Gastrocnemius medialis (tissue), 4 donors: Measurements from ENCODE around the gene GMPR. TPM values are rescaled to one million over a fixed set of nuclear protein-coding genes. Genes with fewer than 3 reads are reported as not detected.

Source experiments
- ATAC-seq, 2 donors: fragments of 150-250 bp; one replicate each; pipeline ENCODE4 v1.9.1; 2016
- DNase-seq, 2 donors: peaks; one replicate each; pipeline ENCODE4 v3.0.0-alpha.2; 2019
- H3K27ac ChIP-seq, 4 donors: fragments of 200-600 bp; sonication (generic); 1 replicate in 1 of 4; 2 replicates in 3 of 4; pipeline ENCODE4 v1.5.1; 2016 to 2018; ENCODE audit warnings: mild to moderate bottlenecking in 2 of 4, moderate library complexity in 1 of 4
- H3K27me3 ChIP-seq, 3 donors: fragments of 200-600 bp; sonication (generic) in 2 of 3; 1 replicate in 1 of 3; 2 replicates in 2 of 3; pipeline versions ENCODE4 v1.5.1 to v1.6.0; 2016 to 2019; ENCODE audit warnings: mild to moderate bottlenecking in 1 of 3, moderate library complexity in 1 of 3
- H3K36me3 ChIP-seq, 2 donors: fragments of 200-600 bp; sonication (generic) in 1 of 2; one replicate each; pipeline ENCODE4 v1.5.1; 2017 to 2018
- H3K4me1 ChIP-seq, 2 donors: fragments of 200-600 bp; sonication (generic) in 1 of 2; one replicate each; pipeline ENCODE4 v1.5.1; 2016 to 2017; ENCODE audit warnings: mild to moderate bottlenecking in 2 of 2
- H3K4me3 ChIP-seq, 4 donors: fragments of 200-600 bp; sonication (generic) in 3 of 4; 1 replicate in 1 of 4; 2 replicates in 3 of 4; pipeline ENCODE4 v1.5.1; 2016 to 2019; ENCODE audit warnings: mild to moderate bottlenecking in 2 of 4
- H3K9me3 ChIP-seq, 3 donors: fragments of 200-600 bp; sonication (generic) in 2 of 3; 1 replicate in 1 of 3; 2 replicates in 2 of 3; pipeline ENCODE4 v1.5.1; 2016 to 2019
- POLR2A ChIP-seq, 2 donors: fragments of 450-650 bp; IDR thresholded peaks; one replicate each; pipeline ENCODE4 v1.6.1; 2017; ENCODE audit warnings: antibody characterized with exemption in 2 of 2, mild to moderate bottlenecking in 2 of 2, moderate library complexity in 2 of 2
- in situ Hi-C, 4 donors: fragments of 200-750 bp; cut with MboI; loops; one replicate each; pipeline versions ENCODE4 v1.15.0 to v1.8.0; 2017; ENCODE audit warnings: low sequenced_read_pairs in 4 of 4
- intact Hi-C: fragments of 100-400 bp; cut with DNase I; formaldehyde crosslinking; loops from one replicate; pipeline ENCODE4 v1.15.1; 2023; ENCODE audit warnings: low total_unique reads
- total RNA-seq, 4 donors: library from RNA; depleted of rRNA; stranded (reverse); fragments of >200 nt; gene quantifications; one replicate each; pipeline versions ENCODE4 v1.1.0 to v1.2.3, GENCODE V29; 2016
- TF ChIP-seq, protein P1 (sequence below), 5 experiments: fragments of 450-650 bp in 3 of 5; fragments of 200-600 bp in 2 of 5; sonication (generic) in 2 of 5; IDR thresholded peaks in 4 of 5; conservative IDR thresholded peaks in 1 of 5; 1 replicate in 4 of 5; 2 replicates in 1 of 5; pipeline ENCODE4 v1.5.1; 2016 to 2019; ENCODE audit warnings: antibody characterized with exemption in 5 of 5, mild to moderate bottlenecking in 3 of 5, moderate library complexity in 3 of 5

Gene GMPR
- total RNA-seq, 4 donors from 2014 or later, result 109 to 266 (median 239) TPM

GRCh38 chr6:16198061-16198705 is 40.2 kb upstream of the GMPR start:
- ATAC-seq (no peak), DNase-seq (no peak)
- H3K4me3 ChIP-seq, result no peak overlapping the region
- intact Hi-C loops, result no loop called here
- no peaks in the 10 kb centered on the region for H3K9me3 ChIP-seq
- no peaks in the 10 kb centered on the region for H3K36me3 ChIP-seq
- H3K4me1 ChIP-seq, result peaks cover 0 to 14% of the 10 kb centered on the region in 2 donors
- no peaks in the 10 kb centered on the region for H3K27me3 ChIP-seq
- no peak for TF ChIP-seq POLR2A (IDR thresholded peaks at IDR 0.05)
- TF ChIP-seq, protein P1, sequence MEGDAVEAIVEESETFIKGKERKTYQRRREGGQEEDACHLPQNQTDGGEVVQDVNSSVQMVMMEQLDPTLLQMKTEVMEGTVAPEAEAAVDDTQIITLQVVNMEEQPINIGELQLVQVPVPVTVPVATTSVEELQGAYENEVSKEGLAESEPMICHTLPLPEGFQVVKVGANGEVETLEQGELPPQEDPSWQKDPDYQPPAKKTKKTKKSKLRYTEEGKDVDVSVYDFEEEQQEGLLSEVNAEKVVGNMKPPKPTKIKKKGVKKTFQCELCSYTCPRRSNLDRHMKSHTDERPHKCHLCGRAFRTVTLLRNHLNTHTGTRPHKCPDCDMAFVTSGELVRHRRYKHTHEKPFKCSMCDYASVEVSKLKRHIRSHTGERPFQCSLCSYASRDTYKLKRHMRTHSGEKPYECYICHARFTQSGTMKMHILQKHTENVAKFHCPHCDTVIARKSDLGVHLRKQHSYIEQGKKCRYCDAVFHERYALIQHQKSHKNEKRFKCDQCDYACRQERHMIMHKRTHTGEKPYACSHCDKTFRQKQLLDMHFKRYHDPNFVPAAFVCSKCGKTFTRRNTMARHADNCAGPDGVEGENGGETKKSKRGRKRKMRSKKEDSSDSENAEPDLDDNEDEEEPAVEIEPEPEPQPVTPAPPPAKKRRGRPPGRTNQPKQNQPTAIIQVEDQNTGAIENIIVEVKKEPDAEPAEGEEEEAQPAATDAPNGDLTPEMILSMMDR (IDR thresholded peaks at IDR 0.05 in 4 of 5, conservative IDR thresholded peaks at IDR 0.05 in 1 of 5), result no peak
- in situ Hi-C loops, result loop anchor here in 1 of 4 donors (25.0 kb wide), 2 partner anchors 211 to 311 kb away; no protein-coding TSS in a partner anchor
- H3K27ac ChIP-seq, result no peak overlapping the region

DNA sequence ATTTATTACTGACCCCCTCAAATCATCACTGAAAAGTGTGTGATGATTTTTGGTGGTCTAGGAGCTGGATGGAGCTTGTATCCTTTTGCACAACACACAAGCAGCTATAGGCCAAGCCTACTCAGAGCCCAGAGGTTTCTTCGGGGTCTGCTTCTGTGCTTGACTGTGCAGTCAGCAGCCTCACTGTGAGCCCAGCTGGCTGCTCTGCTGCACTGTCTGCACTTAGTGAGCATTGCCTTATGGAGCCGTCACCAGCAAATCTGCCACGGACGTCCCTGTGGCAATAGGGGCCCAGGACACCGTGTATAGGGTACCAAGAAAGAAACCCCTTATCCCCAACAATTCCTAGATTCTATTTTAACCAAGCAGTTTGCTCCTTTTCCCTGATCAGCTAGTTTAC is 38.6 kb upstream of the GMPR start:
- Histone ChIP-seq H3K4me3 (peak overlapping the region in 3 of 4 donors; percentile 36 to 39 (median 38)), H3K27ac (no peak overlapping the region), H3K9me3 (no peaks in the 10 kb centered on the region), H3K4me1 (peaks cover 0 to 14% of the 10 kb centered on the region in 2 donors), H3K36me3 (no peaks in the 10 kb centered on the region), H3K27me3 (no peaks in the 10 kb centered on the region)
- in situ Hi-C loops, result loop anchor here in 2 of 4 donors (10.0 to 25.0 kb wide), 3 partner anchors 213 to 505 kb away; no protein-coding TSS in a partner anchor
- DNase-seq (no peak), ATAC-seq (peak in 1 of 2 donors; percentile 39)
- intact Hi-C loops, result no loop called here
- TF ChIP-seq POLR2A (IDR thresholded peaks at IDR 0.05), result no peak
- TF ChIP-seq, protein P1 (IDR thresholded peaks at IDR 0.05 in 4 of 5, conservative IDR thresholded peaks at IDR 0.05 in 1 of 5), result no peak

- peaks cover 0 to 14% of the 10 kb centered on the region in 2 donors for H3K4me1 ChIP-seq
- intact Hi-C loops, result no loop called here
- H3K27ac ChIP-seq, result no peak overlapping the region
- no peaks in the 10 kb centered on the region for H3K9me3 ChIP-seq
- peak overlapping the region; percentile 36 to 46 (median 38) for H3K4me3 ChIP-seq
- ATAC-seq, result peak in 1 of 2 donors; percentile 48
- TF ChIP-seq, protein P1 (IDR thresholded peaks at IDR 0.05 in 4 of 5, conservative IDR thresholded peaks at IDR 0.05 in 1 of 5), result no peak
- no peak for TF ChIP-seq POLR2A (IDR thresholded peaks at IDR 0.05)
- in situ Hi-C loops, result loop anchor here in 1 of 4 donors (10.0 kb wide), 1 partner anchor 506 kb away; no protein-coding TSS in a partner anchor
- no peaks in the 10 kb centered on the region for H3K27me3 ChIP-seq
- DNase-seq, result no peak
- H3K36me3 ChIP-seq, result no peaks in the 10 kb centered on the region
Measured at GRCh38 chr6:16200321-16200883, 38.0 kb upstream of the GMPR start.

- in situ Hi-C loops, result loop anchor here in 1 of 4 donors (10.0 kb wide), 1 partner anchor 507 kb away; no protein-coding TSS in a partner anchor
- intact Hi-C loops, result no loop called here
- no peak for DNase-seq
- H3K4me3 ChIP-seq, result no peak overlapping the region
- ATAC-seq, result no peak
- H3K4me1 ChIP-seq, result peaks cover 0 to 14% of the 10 kb centered on the region in 2 donors
- H3K9me3 ChIP-seq, result no peaks in the 10 kb centered on the region
- no peaks in the 10 kb centered on the region for H3K27me3 ChIP-seq
- no peak overlapping the region for H3K27ac ChIP-seq
- TF ChIP-seq, protein P1 (IDR thresholded peaks at IDR 0.05 in 4 of 5, conservative IDR thresholded peaks at IDR 0.05 in 1 of 5), result no peak
- no peak for TF ChIP-seq POLR2A (IDR thresholded peaks at IDR 0.05)
- H3K36me3 ChIP-seq, result no peaks in the 10 kb centered on the region
Measured at GRCh38 chr6:16201706-16202105, 36.7 kb upstream of the GMPR start.
